ENCODE measurements around the gene ZFPM1. TPM values are rescaled to one million over a fixed set of nuclear protein-coding genes. Genes with fewer than 3 reads are reported as not detected.

The ZFPM1 gene
- total RNA-seq, 2 experiments from 2014 or later = 2.1 to 14.2 TPM

DNA sequence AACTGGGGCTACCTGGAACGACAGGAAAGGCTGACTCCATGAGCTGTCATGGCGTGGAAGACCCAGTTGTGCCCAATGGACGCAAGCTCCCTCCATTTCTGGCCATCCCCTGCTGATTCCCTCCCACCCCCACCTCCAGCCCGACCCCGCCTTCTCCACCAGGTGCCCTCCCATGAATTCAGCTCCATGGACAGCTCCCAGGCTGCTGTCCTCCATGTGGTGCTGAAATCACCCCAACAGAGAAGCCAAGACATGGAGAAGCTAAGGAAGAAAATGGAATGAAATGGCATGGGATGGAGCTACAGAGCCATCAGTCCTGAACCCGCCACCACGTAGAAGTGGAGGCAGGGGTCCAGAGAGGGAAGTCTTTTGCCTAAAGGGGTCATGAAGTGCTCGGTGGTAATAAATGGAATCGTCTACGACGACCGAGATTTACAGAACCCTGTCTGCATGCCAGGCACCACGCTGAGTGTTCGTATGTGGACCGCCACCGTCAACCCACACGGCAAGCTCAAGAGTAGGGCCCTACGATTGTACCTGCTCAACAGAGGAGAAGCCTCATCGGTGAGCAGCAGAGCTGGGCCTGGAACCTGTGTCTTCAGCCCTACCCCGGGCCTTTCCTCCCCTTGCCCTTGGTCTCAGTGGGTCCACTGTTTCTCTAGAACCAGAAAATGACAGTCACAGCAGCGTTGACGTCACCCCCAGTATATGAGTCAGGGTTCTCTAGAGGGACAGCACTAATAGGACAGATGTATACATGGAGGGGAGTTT, 107.8 kb downstream of the ZFPM1 start:
- intact Hi-C loops (cut with micrococcal nuclease; ENCODE audit: unreplicated experiment) = no loop called here
- TF ChIP-seq, protein P1, sequence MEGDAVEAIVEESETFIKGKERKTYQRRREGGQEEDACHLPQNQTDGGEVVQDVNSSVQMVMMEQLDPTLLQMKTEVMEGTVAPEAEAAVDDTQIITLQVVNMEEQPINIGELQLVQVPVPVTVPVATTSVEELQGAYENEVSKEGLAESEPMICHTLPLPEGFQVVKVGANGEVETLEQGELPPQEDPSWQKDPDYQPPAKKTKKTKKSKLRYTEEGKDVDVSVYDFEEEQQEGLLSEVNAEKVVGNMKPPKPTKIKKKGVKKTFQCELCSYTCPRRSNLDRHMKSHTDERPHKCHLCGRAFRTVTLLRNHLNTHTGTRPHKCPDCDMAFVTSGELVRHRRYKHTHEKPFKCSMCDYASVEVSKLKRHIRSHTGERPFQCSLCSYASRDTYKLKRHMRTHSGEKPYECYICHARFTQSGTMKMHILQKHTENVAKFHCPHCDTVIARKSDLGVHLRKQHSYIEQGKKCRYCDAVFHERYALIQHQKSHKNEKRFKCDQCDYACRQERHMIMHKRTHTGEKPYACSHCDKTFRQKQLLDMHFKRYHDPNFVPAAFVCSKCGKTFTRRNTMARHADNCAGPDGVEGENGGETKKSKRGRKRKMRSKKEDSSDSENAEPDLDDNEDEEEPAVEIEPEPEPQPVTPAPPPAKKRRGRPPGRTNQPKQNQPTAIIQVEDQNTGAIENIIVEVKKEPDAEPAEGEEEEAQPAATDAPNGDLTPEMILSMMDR (conservative IDR thresholded peaks at IDR 0.05; ENCODE audit: low read length) = no peak
- TF ChIP-seq EZH2phosphoT487 (IDR thresholded peaks at IDR 0.05; ENCODE audit: borderline replicate concordance, low read depth, low read length) = no peak
- Histone ChIP-seq H3K4me1 (ENCODE audit: insufficient read depth, low read length, poor library complexity, severe bottlenecking) (peaks cover 10% of the 10 kb centered on the region), H3K79me2 (ENCODE audit: insufficient read depth, low read depth, low read length) (no peaks in the 10 kb centered on the region), H3K36me3 (ENCODE audit: insufficient read depth, low read length) (no peaks in the 10 kb centered on the region; the same call in 1 of the 2 replicates), H3K9me3 (ENCODE audit: low read length) (peaks cover 8% of the 10 kb centered on the region; the same call in 1 of the 2 replicates), H3K4me3 (ENCODE audit: low read depth, low read length, poor library complexity, severe bottlenecking) (no peak overlapping the region), H3K27ac (ENCODE audit: low read depth, low read length, poor library complexity, severe bottlenecking) (no peak overlapping the region), H4K20me1 (ENCODE audit: insufficient read depth, low read length) (no peaks in the 10 kb centered on the region), H3K9me2 (ENCODE audit: insufficient read depth, low read length) (no peaks in the 10 kb centered on the region), H2AFZ (ENCODE audit: low read length) (no peak overlapping the region), H3K4me2 (ENCODE audit: low read length) (no peak overlapping the region)
- no peak for DNase-seq (ENCODE audit: low spot score)
- BruUV-seq (replicated peaks) = no TSS peak
- CTCF ChIA-PET (ENCODE audit: unreplicated experiment) = no interaction called here
- POLR2A ChIA-PET = interaction anchor here (0.5 kb wide), 1 partner anchor 105 kb away, joined by 4 read pairs; no protein-coding TSS in a partner anchor

DNA sequence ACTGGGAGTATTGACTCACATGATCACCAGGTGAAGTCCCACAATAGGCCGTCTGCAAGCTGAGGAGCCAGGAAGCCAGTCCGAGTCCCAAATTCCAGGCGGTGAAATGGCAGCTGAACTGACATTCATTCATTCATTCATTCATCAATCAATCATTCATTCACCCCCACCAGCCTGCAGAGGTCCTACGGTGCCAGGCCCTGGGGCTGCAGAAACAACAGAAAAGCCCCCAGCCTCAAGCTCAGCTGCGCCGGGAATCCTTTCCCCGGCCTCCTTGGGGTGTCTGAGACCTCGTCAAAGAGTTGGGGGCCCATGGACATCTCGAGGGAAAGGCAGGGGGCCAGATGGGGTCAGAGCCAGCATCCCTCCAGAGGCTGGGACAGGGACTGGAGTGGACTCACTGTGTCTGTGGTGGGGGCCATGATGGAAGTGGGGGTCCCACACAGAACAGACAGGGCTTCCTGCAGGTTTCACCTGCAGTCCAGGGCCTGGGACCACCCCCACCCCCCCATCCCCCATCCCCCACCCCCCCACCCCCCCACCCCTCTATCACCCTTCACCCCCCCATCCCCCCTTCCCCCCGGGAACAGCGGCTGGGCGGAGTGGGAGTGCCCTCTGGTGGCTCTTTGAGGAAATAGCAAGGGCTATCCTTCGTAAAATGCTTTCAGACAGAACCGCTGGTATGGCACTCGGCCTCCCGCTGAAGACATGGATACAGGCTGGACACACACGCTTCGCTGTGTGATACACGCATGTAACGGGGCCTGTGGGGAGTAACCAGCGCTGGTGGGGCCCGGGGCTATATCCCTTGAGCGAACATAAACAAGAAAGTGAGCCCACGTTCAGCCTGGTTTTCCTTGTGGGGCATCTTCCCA, 108.6 kb downstream of the ZFPM1 start:
- CTCF ChIA-PET (ENCODE audit: unreplicated experiment) = no interaction called here
- Histone ChIP-seq H3K4me2 (ENCODE audit: low read length) (0 out of 2 replicates have a peak overlapping the region, but pooled peaks have one; percentile 5), H2AFZ (ENCODE audit: low read length) (no peak overlapping the region), H4K20me1 (ENCODE audit: insufficient read depth, low read length) (no peaks in the 10 kb centered on the region), H3K9me3 (ENCODE audit: low read length) (peaks cover under 1% of the 10 kb centered on the region; the same call in 1 of the 2 replicates), H3K4me1 (ENCODE audit: insufficient read depth, low read length, poor library complexity, severe bottlenecking) (peaks cover 3% of the 10 kb centered on the region), H3K36me3 (ENCODE audit: insufficient read depth, low read length) (no peaks in the 10 kb centered on the region), H3K4me3 (ENCODE audit: low read depth, low read length, poor library complexity, severe bottlenecking) (no peak overlapping the region), H3K9me2 (ENCODE audit: insufficient read depth, low read length) (no peaks in the 10 kb centered on the region), H3K79me2 (ENCODE audit: insufficient read depth, low read depth, low read length) (no peaks in the 10 kb centered on the region), H3K27ac (ENCODE audit: low read depth, low read length, poor library complexity, severe bottlenecking) (no peak overlapping the region)
- intact Hi-C loops (cut with micrococcal nuclease; ENCODE audit: unreplicated experiment) = loop anchor here (1.0 to 2.0 kb wide), 3 partner anchors 27 to 118 kb away; no protein-coding TSS in a partner anchor
- POLR2A ChIA-PET = no interaction called here
- BruUV-seq (replicated peaks) = no TSS peak
- peak; percentile 62 for DNase-seq (ENCODE audit: low spot score)
- TF ChIP-seq EZH2phosphoT487 (IDR thresholded peaks at IDR 0.05; ENCODE audit: borderline replicate concordance, low read depth, low read length) = no peak
- TF ChIP-seq, protein P1 (conservative IDR thresholded peaks at IDR 0.05; ENCODE audit: low read length) = peak; percentile 67

Measured in OCI-LY7 (cell line).